Measurements from ENCODE around the gene SIGLEC6. TPM values are rescaled to one million over a fixed set of nuclear protein-coding genes. Genes with fewer than 3 reads are reported as not detected.

Gene SIGLEC6
- polyA plus RNA-seq (2013, experiment 1 of 2): not detected
- not detected for polyA plus RNA-seq (2013, experiment 2 of 2)

DNA sequence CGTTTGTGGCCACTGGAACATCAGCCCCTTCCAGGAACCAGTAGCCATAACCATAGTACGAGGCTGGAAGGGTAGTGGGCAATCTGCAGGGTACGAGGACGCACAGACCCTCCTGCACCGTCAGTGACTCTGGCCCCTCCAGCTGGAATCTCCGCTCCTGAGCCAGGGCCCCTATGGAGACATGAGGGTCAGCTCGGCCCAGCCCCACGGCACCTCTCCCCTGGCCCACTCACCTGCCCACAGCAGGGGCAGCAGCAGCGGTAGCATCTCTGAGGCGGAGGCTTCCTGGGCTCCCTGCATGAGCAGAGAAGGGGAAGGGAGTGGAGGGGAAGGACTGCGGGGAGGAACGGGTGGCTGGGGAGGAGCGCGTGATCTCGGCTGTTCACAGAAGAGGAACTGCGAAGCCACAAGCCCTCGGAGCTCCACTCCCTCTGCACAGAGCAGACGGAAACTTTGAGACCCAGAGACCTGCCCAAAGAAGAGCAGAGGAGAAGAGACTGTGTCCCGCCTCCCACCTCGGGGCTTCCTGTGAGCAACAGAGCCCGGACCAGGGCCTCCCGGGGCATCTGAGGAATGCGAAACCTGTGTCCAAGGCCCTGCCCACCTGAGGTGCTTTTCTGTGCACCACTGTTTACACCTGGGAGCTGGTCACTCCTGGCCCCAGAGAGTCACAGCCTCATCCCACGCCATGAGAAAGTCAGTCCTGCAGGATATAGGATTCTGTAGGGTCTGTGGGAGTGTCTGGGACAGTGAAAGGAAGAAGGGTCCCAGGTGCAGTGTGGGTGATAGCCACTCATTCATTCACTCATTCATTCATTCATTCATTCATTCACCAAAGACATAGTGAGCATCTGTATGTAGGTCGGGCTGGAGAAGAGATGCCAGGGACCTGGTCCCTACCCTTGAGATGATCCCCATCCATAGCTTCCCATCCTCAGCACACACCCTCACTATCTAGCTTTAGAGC, at the start of gene SIGLEC6:
Gene SIGLEC6, minus strand, starts transcription at position 322 of the 967 bp plus-strand sequence. Its CDS starts 22 bp downstream, at position 300.
- WGBS: 79% methylated on average over 21 of the region's 25 CpGs
- Histone ChIP-seq H2BK5ac (ENCODE audit: low read depth, low read length, poor library complexity, severe bottlenecking) (no peak within 1 kb of the TSS), H3K4ac (ENCODE audit: low read depth in 1 of 2, low read length in 2 of 2) (no peak within 1 kb of the TSS), H3K23ac (ENCODE audit: low read length in 2 of 2) (no peak within 1 kb of the TSS), H2BK15ac (ENCODE audit: low read depth, poor library complexity, severe bottlenecking) (no peak within 1 kb of the TSS), H3K36me3 (ENCODE audit: control insufficient read depth in 1 of 2, insufficient read depth in 2 of 2, low read depth in 1 of 2, low read length in 2 of 2) (no peaks in the 10 kb centered on the region), H4K91ac (ENCODE audit: low read length) (no peak within 1 kb of the TSS), H3K27me3 (ENCODE audit: control insufficient read depth in 1 of 2, insufficient read depth in 1 of 2, low read length in 2 of 2) (peaks cover 0 to 25% of the 10 kb centered on the region in 2 experiments), H2BK120ac (ENCODE audit: low read depth, low read length) (no peak within 1 kb of the TSS), H2AK5ac (ENCODE audit: low read length, severe bottlenecking) (no peak within 1 kb of the TSS), H3K9ac (ENCODE audit: low read length) (no peak within 1 kb of the TSS), H4K8ac (ENCODE audit: low read length) (no peak within 1 kb of the TSS), H3K79me1 (replicated peaks; ENCODE audit: low read length, poor library complexity, severe bottlenecking) (no peaks in the 10 kb centered on the region), H3K4me1 (ENCODE audit: control insufficient read depth, insufficient read depth, low read depth, low read length) (no peaks in the 10 kb centered on the region), H2AFZ (ENCODE audit: low read depth, low read length) (no peak within 1 kb of the TSS), H3K9me3 (ENCODE audit: control insufficient read depth, low read length) (no peaks in the 10 kb centered on the region), H3K18ac (ENCODE audit: low read depth in 1 of 2, low read length in 2 of 2) (no peak within 1 kb of the TSS), H3K27ac (ENCODE audit: low read length, poor library complexity, severe bottlenecking) (no peak within 1 kb of the TSS), H2BK12ac (ENCODE audit: low read length in 2 of 2) (no peak within 1 kb of the TSS), H3K4me2 (ENCODE audit: low read length, poor library complexity, severe bottlenecking) (no peak within 1 kb of the TSS), H3K4me3 (ENCODE audit: insufficient read depth in 1 of 2, low read depth in 1 of 2, low read length in 2 of 2) (peak within 1 kb of the TSS in 1 of 2 experiments; percentile 29), H3K14ac (ENCODE audit: low read length in 2 of 2) (no peak within 1 kb of the TSS)
- no peak for DNase-seq

DNA sequence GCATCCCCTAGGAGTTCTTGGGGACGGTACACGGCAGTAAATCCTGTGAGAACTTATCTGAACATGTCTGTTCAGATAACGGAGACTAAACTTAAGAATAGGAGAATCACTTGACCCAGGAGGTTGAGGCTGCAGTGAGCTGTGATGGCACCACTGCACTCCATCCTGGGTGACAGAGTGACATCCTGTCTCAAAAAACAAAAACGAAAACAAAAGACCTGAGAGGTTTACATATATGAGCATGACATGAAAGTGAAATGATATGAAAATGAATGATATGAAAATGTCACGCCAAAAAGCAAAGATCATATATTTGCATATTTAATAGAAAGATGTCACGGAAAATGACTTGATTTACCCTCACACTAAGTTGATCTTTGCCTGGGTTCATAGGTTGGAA, 45.4 kb upstream of the SIGLEC6 start:
- Histone ChIP-seq H2BK15ac (ENCODE audit: low read depth, poor library complexity, severe bottlenecking) (no peak overlapping the region), H3K9ac (ENCODE audit: low read length) (no peak overlapping the region), H2AK5ac (ENCODE audit: low read length, severe bottlenecking) (no peak overlapping the region), H3K36me3 (ENCODE audit: control insufficient read depth in 1 of 2, insufficient read depth in 2 of 2, low read depth in 1 of 2, low read length in 2 of 2) (peaks cover 19 to 69% of the 10 kb centered on the region in 2 experiments), H2BK5ac (ENCODE audit: low read depth, low read length, poor library complexity, severe bottlenecking) (no peak overlapping the region), H2BK120ac (ENCODE audit: low read depth, low read length) (no peak overlapping the region), H3K27ac (ENCODE audit: low read length, poor library complexity, severe bottlenecking) (no peak overlapping the region), H3K14ac (ENCODE audit: low read length in 2 of 2) (no peak overlapping the region), H3K23ac (ENCODE audit: low read length in 2 of 2) (no peak overlapping the region), H4K8ac (ENCODE audit: low read length) (no peak overlapping the region), H3K18ac (ENCODE audit: low read depth in 1 of 2, low read length in 2 of 2) (no peak overlapping the region), H4K91ac (ENCODE audit: low read length) (no peak overlapping the region), H2AFZ (ENCODE audit: low read depth, low read length) (no peak overlapping the region), H3K9me3 (ENCODE audit: control insufficient read depth, low read length) (peaks cover 5% of the 10 kb centered on the region), H3K27me3 (ENCODE audit: control insufficient read depth in 1 of 2, insufficient read depth in 1 of 2, low read length in 2 of 2) (no peaks in the 10 kb centered on the region), H3K4me2 (ENCODE audit: low read length, poor library complexity, severe bottlenecking) (no peak overlapping the region), H2BK12ac (ENCODE audit: low read length in 2 of 2) (no peak overlapping the region), H3K4me3 (ENCODE audit: insufficient read depth in 1 of 2, low read depth in 1 of 2, low read length in 2 of 2) (no peak overlapping the region), H3K4ac (ENCODE audit: low read depth in 1 of 2, low read length in 2 of 2) (no peak overlapping the region), H3K4me1 (ENCODE audit: control insufficient read depth, insufficient read depth, low read depth, low read length) (peaks cover 9% of the 10 kb centered on the region), H3K79me1 (replicated peaks; ENCODE audit: low read length, poor library complexity, severe bottlenecking) (peaks cover 29% of the 10 kb centered on the region)
- WGBS: 98% methylated on average over 5 of the region's 6 CpGs
- no peak for DNase-seq

DNA sequence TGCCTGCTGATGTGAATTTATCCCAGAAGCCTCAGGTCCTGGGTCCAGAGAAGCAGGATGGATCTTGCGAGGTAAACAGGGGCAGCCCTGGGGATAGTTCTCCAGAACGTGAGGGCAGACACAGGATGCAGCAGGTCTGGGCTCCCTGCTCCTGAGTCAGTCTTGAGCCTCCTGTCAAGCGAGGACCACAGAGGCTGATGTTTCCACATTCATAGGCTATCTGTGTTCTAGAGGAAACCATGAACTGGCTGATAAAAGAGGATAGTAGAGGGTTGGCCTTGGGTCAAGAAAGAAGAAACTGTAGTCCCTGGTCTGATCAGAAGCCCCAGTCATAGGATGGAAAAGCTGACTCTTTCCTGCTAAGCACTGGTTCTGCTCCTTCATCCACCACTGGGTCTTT, 41.9 kb upstream of the SIGLEC6 start:
- Histone ChIP-seq H3K27ac (ENCODE audit: low read length, poor library complexity, severe bottlenecking) (peak overlapping the region; percentile 10), H3K27me3 (ENCODE audit: control insufficient read depth in 1 of 2, insufficient read depth in 1 of 2, low read length in 2 of 2) (no peaks in the 10 kb centered on the region), H3K4me1 (ENCODE audit: control insufficient read depth, insufficient read depth, low read depth, low read length) (peaks cover 11% of the 10 kb centered on the region), H3K23ac (ENCODE audit: low read length in 2 of 2) (no peak overlapping the region), H3K4me2 (ENCODE audit: low read length, poor library complexity, severe bottlenecking) (no peak overlapping the region), H2AK5ac (ENCODE audit: low read length, severe bottlenecking) (no peak overlapping the region), H3K79me1 (replicated peaks; ENCODE audit: low read length, poor library complexity, severe bottlenecking) (peaks cover 21% of the 10 kb centered on the region), H3K4ac (ENCODE audit: low read depth in 1 of 2, low read length in 2 of 2) (peak overlapping the region in 1 of 2 experiments; percentile 1), H4K8ac (ENCODE audit: low read length) (no peak overlapping the region), H2AFZ (ENCODE audit: low read depth, low read length) (no peak overlapping the region), H2BK120ac (ENCODE audit: low read depth, low read length) (no peak overlapping the region), H3K4me3 (ENCODE audit: insufficient read depth in 1 of 2, low read depth in 1 of 2, low read length in 2 of 2) (peak overlapping the region in 1 of 2 experiments; percentile 95), H2BK15ac (ENCODE audit: low read depth, poor library complexity, severe bottlenecking) (no peak overlapping the region), H2BK5ac (ENCODE audit: low read depth, low read length, poor library complexity, severe bottlenecking) (no peak overlapping the region), H3K14ac (ENCODE audit: low read length in 2 of 2) (no peak overlapping the region), H2BK12ac (ENCODE audit: low read length in 2 of 2) (no peak overlapping the region), H3K9ac (ENCODE audit: low read length) (peak overlapping the region; percentile 92), H3K36me3 (ENCODE audit: control insufficient read depth in 1 of 2, insufficient read depth in 2 of 2, low read depth in 1 of 2, low read length in 2 of 2) (peaks cover 8 to 39% of the 10 kb centered on the region in 2 experiments), H3K18ac (ENCODE audit: low read depth in 1 of 2, low read length in 2 of 2) (no peak overlapping the region), H4K91ac (ENCODE audit: low read length) (no peak overlapping the region), H3K9me3 (ENCODE audit: control insufficient read depth, low read length) (no peaks in the 10 kb centered on the region)
- WGBS: 42% methylated on average over 3 of the region's 3 CpGs
- peak; percentile 9 for DNase-seq

DNA sequence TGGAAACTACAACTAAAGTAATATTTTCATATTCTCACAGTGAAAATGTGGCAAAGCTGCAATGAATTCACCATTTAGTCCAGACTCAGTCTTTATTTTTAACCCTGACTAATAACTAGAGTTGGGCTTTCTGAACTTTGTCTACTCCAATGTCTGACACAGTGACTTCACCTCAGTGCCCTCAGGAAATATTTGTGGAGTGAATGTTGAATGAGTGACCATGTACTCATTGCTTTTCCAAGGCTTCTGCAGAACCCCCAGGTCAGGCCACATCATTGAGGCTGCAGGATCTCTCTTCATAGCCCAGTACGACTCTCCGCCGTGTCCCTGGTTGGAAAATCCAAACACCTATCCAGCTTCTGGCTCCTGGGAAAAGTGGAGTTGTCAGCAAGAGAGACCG, 41.4 kb upstream of the SIGLEC6 start:
- peak overlapping the region; percentile 92 for H3K9ac ChIP-seq (ENCODE audit: low read length)
- H2BK12ac ChIP-seq (ENCODE audit: low read length in 2 of 2): no peak overlapping the region
- peak; percentile 78 for DNase-seq
- no peak overlapping the region for H3K4ac ChIP-seq (ENCODE audit: low read depth in 1 of 2, low read length in 2 of 2)
- no peak overlapping the region for H2BK120ac ChIP-seq (ENCODE audit: low read depth, low read length)
- peak overlapping the region; percentile 10 for H3K27ac ChIP-seq (ENCODE audit: low read length, poor library complexity, severe bottlenecking)
- no peak overlapping the region for H2BK5ac ChIP-seq (ENCODE audit: low read depth, low read length, poor library complexity, severe bottlenecking)
- no peak overlapping the region for H3K18ac ChIP-seq (ENCODE audit: low read depth in 1 of 2, low read length in 2 of 2)
- no peak overlapping the region for H2BK15ac ChIP-seq (ENCODE audit: low read depth, poor library complexity, severe bottlenecking)
- H3K4me1 ChIP-seq (ENCODE audit: control insufficient read depth, insufficient read depth, low read depth, low read length): peaks cover 11% of the 10 kb centered on the region
- H2AFZ ChIP-seq (ENCODE audit: low read depth, low read length): no peak overlapping the region
- H2AK5ac ChIP-seq (ENCODE audit: low read length, severe bottlenecking): no peak overlapping the region
- H4K91ac ChIP-seq (ENCODE audit: low read length): no peak overlapping the region
- peak overlapping the region; percentile 38 for H3K4me2 ChIP-seq (ENCODE audit: low read length, poor library complexity, severe bottlenecking)
- H4K8ac ChIP-seq (ENCODE audit: low read length): no peak overlapping the region
- 42% methylated on average over 4 of the region's 4 CpGs for WGBS
- no peak overlapping the region for H3K23ac ChIP-seq (ENCODE audit: low read length in 2 of 2)
- H3K79me1 ChIP-seq (replicated peaks; ENCODE audit: low read length, poor library complexity, severe bottlenecking): peaks cover 19% of the 10 kb centered on the region
- H3K4me3 ChIP-seq (ENCODE audit: insufficient read depth in 1 of 2, low read depth in 1 of 2, low read length in 2 of 2): peak overlapping the region in 1 of 2 experiments; percentile 95
- H3K14ac ChIP-seq (ENCODE audit: low read length in 2 of 2): no peak overlapping the region
- no peaks in the 10 kb centered on the region for H3K27me3 ChIP-seq (ENCODE audit: control insufficient read depth in 1 of 2, insufficient read depth in 1 of 2, low read length in 2 of 2)
- peaks cover 7 to 37% of the 10 kb centered on the region in 2 experiments for H3K36me3 ChIP-seq (ENCODE audit: control insufficient read depth in 1 of 2, insufficient read depth in 2 of 2, low read depth in 1 of 2, low read length in 2 of 2)
- no peaks in the 10 kb centered on the region for H3K9me3 ChIP-seq (ENCODE audit: control insufficient read depth, low read length)
